Small intestine (tissue), 7 donors: Measurements from ENCODE around the gene IGFALS. TPM values are rescaled to one million over a fixed set of nuclear protein-coding genes. Genes with fewer than 3 reads are reported as not detected.
"Not testable (repeated sequence)": the region's sequence is repeated elsewhere in the genome, so short reads cannot be mapped to it uniquely, and the experiment has no call there.

Experiments used
- DNase-seq, 2 donors: peaks; one replicate each; pipeline versions ENCODE4 v3.0.0 to v3.0.0-alpha.2; 2013
- FAIRE-seq: peaks from 2 replicates; lab custom pipeline; 2012; peaks lifted over from hg19 to GRCh38; lab: Jason Lieb, UNC
- H3K27ac ChIP-seq, 3 donors: one replicate each; pipeline ENCODE4 v1.5.1; 2013; ENCODE audit warnings: low read length in 2 of 3, mild to moderate bottlenecking in 2 of 3, control low read depth in 1 of 3, inconsistent platforms in 1 of 3, low read depth in 1 of 3, moderate library complexity in 1 of 3
- H3K27me3 ChIP-seq, 3 donors: one replicate each; pipeline ENCODE4 v1.6.1; 2013; ENCODE audit warnings: low read length in 3 of 3, inconsistent platforms in 1 of 3; ENCODE audit not compliant: control insufficient read depth in 3 of 3, insufficient read depth in 3 of 3
- H3K36me3 ChIP-seq, 3 donors: one replicate each; pipeline ENCODE4 v1.6.1; 2013; ENCODE audit warnings: low read length in 3 of 3, inconsistent platforms in 1 of 3, low read depth in 1 of 3, mild to moderate bottlenecking in 1 of 3, moderate library complexity in 1 of 3; ENCODE audit not compliant: control insufficient read depth in 3 of 3, insufficient read depth in 2 of 3
- H3K4me1 ChIP-seq, 3 donors: one replicate each; pipeline ENCODE4 v1.6.1; 2013; ENCODE audit warnings: low read length in 2 of 3, inconsistent platforms in 1 of 3, low read depth in 1 of 3, mild to moderate bottlenecking in 1 of 3, moderate library complexity in 1 of 3; ENCODE audit not compliant: control insufficient read depth in 3 of 3, insufficient read depth in 2 of 3
- H3K4me3 ChIP-seq, 3 donors: one replicate each; pipeline ENCODE4 v1.5.1; 2013; ENCODE audit warnings: low read length in 3 of 3, control low read depth in 1 of 3, inconsistent platforms in 1 of 3, low read depth in 1 of 3, mild to moderate bottlenecking in 1 of 3, moderate library complexity in 1 of 3
- H3K9me3 ChIP-seq, 2 donors: one replicate each; pipeline ENCODE4 v1.6.1; 2013; ENCODE audit warnings: low read depth in 1 of 2, low read length in 1 of 2; ENCODE audit not compliant: control insufficient read depth in 2 of 2, insufficient read depth in 1 of 2
- WGBS, 3 donors: extraction: QIAGEN DNeasy Blood & Tissue Kit; methylation state at CpG; one replicate each; pipeline ENCODE4 v1.1.7; 2013; 5-methylcytosine and 5-hydroxymethylcytosine counted together
- polyA plus RNA-seq, 4 donors: library from polyadenylated mRNA; stranded (reverse) in 3 of 4; unstranded in 1 of 4; fragments of 200-250 nt in 3 of 4; fragments of 120-200 nt in 1 of 4; gene quantifications; one replicate each; pipeline versions ENCODE4 v1.2.1 to v1.2.3, GENCODE V29; 2013
- donor health status: healthy with polysubstance abuse.
- donor health status: control.
- donor health status: control.
- donor health status: Bipolar disorder and iron deficiency.
- donor health status: healthy.

The IGFALS gene
- polyA plus RNA-seq, 4 donors = 0.16 to 17.0 (median 0.38) TPM

- no peak overlapping the region for H3K4me3 ChIP-seq
- FAIRE-seq (no peak), DNase-seq (peak; percentile 71 to 77)
- no peaks in the 10 kb centered on the region for H3K27me3 ChIP-seq
- H3K9me3 ChIP-seq = no peaks in the 10 kb centered on the region
- no peaks in the 10 kb centered on the region for H3K4me1 ChIP-seq
- WGBS, 3 donors = 14 to 23% (median 23%) methylated on average over 17 of the region's 17 CpGs
- peaks cover 7 to 69% (median 9%) of the 10 kb centered on the region in 3 donors for H3K36me3 ChIP-seq
- H3K27ac ChIP-seq = no peak overlapping the region
Measured at GRCh38 chr16:1812732-1813163, 19.2 kb upstream of the IGFALS start.

DNA sequence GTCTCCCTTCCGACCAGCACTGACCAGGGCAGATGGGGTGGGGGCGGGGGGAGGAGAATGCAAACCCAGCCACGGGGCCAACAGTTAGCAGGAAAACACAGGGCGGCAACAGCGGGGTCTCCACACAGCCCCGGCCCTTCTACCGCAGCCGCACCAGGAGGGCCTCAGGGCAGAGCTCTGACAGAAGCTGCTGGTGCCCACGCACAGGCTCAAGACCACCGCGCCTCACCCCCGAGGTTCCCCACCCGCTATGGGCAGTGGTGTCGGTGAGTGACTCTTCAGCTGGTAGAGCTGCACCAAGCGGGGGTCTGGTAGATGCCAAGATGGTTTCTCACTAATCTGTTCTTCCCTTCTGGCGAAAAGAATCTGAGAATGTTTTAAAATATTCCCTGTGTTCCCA is 17.0 kb upstream of the IGFALS start:
- Histone ChIP-seq H3K4me3 (no peak overlapping the region), H3K27me3 (no peaks in the 10 kb centered on the region), H3K36me3 (peaks cover 4 to 60% (median 10%) of the 10 kb centered on the region in 3 donors), H3K27ac (no peak overlapping the region), H3K4me1 (no peaks in the 10 kb centered on the region), H3K9me3 (no peaks in the 10 kb centered on the region)
- 96 to 97% (median 97%) methylated on average over 10 to 16 of the region's 16 CpGs for WGBS, 3 donors
- FAIRE-seq = no peak
- DNase-seq = no peak

DNA sequence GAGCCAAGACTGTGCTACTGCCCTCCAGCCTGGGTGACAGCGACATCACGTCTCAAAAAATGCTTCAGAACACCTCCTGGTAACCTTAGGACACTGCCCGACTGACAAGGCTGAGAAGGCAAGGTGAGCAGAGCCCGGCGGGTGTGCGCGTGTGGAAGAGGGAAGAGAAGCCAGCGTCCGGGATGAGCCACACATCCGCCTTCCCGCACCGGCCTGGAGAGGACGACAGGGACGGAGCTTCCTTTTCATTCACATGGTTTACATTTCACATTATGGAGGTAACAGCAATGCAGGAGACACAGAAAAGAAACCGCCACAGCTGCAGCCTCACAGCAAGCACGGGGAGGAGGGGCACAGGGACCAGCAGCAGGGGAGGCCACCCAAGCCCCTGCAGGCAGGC is 16.6 kb upstream of the IGFALS start:
- 94 to 97% (median 96%) methylated on average over 16 of the region's 16 CpGs for WGBS, 3 donors
- Histone ChIP-seq H3K27ac (no peak overlapping the region), H3K4me3 (no peak overlapping the region), H3K4me1 (no peaks in the 10 kb centered on the region), H3K27me3 (no peaks in the 10 kb centered on the region), H3K9me3 (no peaks in the 10 kb centered on the region), H3K36me3 (peaks cover 4 to 58% (median 8%) of the 10 kb centered on the region in 3 donors)
- DNase-seq = no peak
- no peak for FAIRE-seq

DNA sequence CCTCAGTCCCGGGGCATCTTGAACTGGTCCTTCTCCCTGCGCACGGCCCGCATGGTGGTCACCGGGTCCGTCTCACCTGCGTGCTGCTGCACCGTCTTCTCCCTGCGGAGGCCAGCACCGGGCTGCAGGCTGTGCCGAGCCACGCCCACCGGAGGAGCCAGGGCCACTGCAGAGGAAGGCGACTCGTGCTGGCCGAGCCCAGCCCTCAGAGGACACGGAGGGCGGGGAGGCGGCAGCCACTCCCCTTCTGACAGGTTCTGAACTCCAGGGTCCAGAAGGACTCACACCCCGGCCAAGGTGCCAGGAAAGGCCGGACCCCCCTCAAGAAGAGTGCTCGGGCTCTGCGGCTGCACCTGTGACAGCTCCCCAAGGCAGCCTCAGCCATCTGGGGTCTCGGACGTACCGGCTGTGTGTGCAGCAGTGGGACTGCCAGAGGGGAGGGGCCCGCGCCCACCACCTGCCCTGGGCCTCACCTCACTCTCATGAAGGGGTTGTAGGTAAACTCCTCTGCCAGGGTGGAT is 15.8 kb upstream of the IGFALS start:
- Histone ChIP-seq H3K27me3 (no peaks in the 10 kb centered on the region), H3K36me3 (peaks cover 4 to 61% (median 5%) of the 10 kb centered on the region in 3 donors), H3K4me1 (no peaks in the 10 kb centered on the region), H3K27ac (no peak overlapping the region), H3K9me3 (no peaks in the 10 kb centered on the region), H3K4me3 (no peak overlapping the region)
- no peak for FAIRE-seq
- DNase-seq = peak; percentile 43 to 49
- WGBS, 3 donors = 54 to 71% (median 59%) methylated on average over 22 to 28 of the region's 28 CpGs

- H3K27ac ChIP-seq = no peak overlapping the region
- no peaks in the 10 kb centered on the region for H3K27me3 ChIP-seq
- no peaks in the 10 kb centered on the region for H3K4me1 ChIP-seq
- H3K36me3 ChIP-seq = peaks cover 4 to 59% (median 5%) of the 10 kb centered on the region in 3 donors
- H3K4me3 ChIP-seq = no peak overlapping the region
- no peak for DNase-seq
- FAIRE-seq = no peak
- no peaks in the 10 kb centered on the region for H3K9me3 ChIP-seq
- WGBS, 3 donors = 81 to 85% (median 81%) methylated on average over 18 of the region's 18 CpGs
Measured at GRCh38 chr16:1808691-1809090, 15.2 kb upstream of the IGFALS start.

- FAIRE-seq = no peak
- H3K4me1 ChIP-seq = no peaks in the 10 kb centered on the region
- H3K27ac ChIP-seq = no peak overlapping the region
- H3K9me3 ChIP-seq = no peaks in the 10 kb centered on the region
- DNase-seq = no peak
- 87 to 90% (median 88%) methylated on average over 10 of the region's 10 CpGs for WGBS, 3 donors
- H3K27me3 ChIP-seq = no peaks in the 10 kb centered on the region
- peaks cover 4 to 53% (median 5%) of the 10 kb centered on the region in 3 donors for H3K36me3 ChIP-seq
- H3K4me3 ChIP-seq = no peak overlapping the region
Measured at GRCh38 chr16:1807626-1808025, 14.1 kb upstream of the IGFALS start.

DNA sequence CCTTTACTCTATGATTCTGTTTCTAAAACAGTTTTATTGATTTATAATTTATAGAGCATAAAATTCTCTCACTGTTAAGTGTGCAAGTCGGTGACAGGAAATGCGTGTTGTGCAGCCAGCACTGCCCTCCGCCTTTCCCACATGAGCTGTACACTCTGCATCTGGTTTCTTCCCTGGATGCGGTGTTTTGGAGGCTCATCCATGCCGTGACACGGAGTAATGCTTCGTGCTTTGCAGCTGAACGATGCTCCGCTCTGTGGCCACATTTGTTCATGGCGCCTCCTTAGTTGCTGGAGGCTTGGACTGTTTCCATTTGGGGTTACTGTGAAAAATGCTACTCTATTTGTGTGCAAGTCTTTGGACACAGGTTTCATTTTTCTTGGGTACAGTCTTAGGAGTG is 7.2 kb upstream of the IGFALS start:
- no peak for FAIRE-seq
- Histone ChIP-seq H3K4me1 (no peaks in the 10 kb centered on the region), H3K36me3 (peaks cover 0 to 11% (median 0%) of the 10 kb centered on the region in 3 donors), H3K9me3 (peaks cover 0 to 27% of the 10 kb centered on the region in 2 donors), H3K27ac (no peak overlapping the region), H3K4me3 (no peak overlapping the region), H3K27me3 (no peaks in the 10 kb centered on the region)
- DNase-seq = no peak
- 81 to 84% (median 82%) methylated on average over 10 of the region's 10 CpGs for WGBS, 3 donors

DNA sequence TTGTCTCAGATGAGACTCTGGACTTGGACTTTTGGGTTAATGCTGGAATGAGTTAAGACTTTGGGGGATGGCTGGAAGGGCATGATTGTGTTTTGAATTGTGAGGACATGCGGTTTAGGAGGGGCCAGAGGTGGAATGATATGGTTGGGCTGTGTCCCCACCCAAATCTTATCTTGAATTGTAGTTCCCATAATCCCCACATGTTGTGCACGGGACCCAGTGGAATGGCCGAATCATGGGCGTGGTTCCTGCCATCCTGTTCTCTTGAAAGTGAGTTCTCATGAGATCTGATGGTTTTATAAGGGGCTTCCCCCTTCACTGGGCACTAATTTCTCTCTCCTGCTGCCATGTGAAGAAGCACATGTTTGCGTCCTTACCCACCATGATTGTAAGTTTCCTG is 5.8 kb upstream of the IGFALS start:
- H3K9me3 ChIP-seq = peaks cover 0 to 27% of the 10 kb centered on the region in 2 donors
- 62 to 87% (median 74%) methylated on average over 5 of the region's 5 CpGs for WGBS, 3 donors
- DNase-seq, H3K4me3 ChIP-seq, H3K27ac ChIP-seq, FAIRE-seq, H3K27me3 ChIP-seq, H3K36me3 ChIP-seq: not testable (repeated sequence)
- H3K4me1 ChIP-seq = peaks cover 0 to 13% (median 0%) of the 10 kb centered on the region in 3 donors
